CD4-positive, alpha-beta T cell treated with Interleukin-4 for 4 hours (primary cell): ENCODE measurements around the gene LRRC8E.
"Not testable (repeated sequence)": the region's sequence is repeated elsewhere in the genome, so short reads cannot be mapped to it uniquely, and the experiment has no call there.

Experiments used
- DNase-seq: peaks from one replicate; pipeline ENCODE4 v3.0.0-alpha.2; 2020

Gene LRRC8E

DNA sequence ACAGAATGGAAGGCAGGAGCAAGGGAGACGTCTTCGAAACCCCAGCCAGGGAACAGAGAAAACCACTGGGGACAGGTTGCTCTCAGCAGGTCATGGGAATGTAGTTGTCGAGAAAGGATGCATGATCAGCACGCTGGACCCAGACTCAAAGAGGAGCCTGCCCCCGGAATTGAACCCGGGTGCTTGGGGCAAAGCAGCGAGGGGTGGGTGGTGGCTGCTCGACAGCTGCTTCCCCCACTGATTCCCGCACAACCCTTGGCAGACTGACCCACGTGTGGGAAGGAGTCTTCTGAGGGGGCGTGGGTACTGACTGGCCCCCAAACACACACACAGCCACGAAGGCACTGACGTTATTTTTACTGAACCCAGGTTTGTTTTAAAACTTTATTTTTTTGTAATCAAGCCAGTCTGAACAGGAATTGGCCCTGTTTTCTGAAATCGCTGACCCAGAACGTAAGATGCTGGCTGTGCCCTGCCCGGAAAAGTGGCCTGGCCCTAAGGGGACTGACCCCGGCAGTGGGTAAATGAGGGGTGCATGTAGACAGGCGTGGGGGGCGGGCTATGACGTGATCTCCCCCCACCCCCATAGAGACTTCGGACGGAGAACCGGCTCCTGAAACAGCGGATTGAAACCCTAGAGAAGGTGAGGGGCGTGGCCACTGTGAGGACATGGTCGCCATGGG is 32.7 kb upstream of the LRRC8E start:
- DNase-seq: no peak

DNA sequence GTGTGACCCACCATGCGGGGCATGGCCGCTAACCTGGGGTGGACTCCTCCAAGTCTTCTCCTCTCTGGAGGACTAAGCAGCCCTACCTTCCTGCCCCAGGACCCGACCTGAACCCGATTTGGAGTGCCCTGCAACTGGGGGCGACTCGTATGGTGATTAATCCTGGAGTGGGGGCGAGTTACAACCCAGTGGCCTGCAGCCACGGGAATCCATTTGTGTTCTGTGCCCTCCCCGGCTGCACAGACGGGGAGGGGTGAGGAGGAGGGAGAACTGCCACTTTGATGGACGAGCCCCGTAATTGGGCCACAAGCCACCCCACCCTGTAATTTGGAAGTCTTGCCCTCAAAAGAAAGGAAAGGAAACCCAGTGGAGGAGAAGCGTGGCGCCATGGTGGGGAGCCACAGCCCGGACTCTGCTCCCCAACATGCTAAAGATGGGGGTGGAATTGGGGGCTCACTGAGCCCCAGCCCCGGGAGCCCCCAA is 32.2 kb upstream of the LRRC8E start:
- DNase-seq: no peak

DNA sequence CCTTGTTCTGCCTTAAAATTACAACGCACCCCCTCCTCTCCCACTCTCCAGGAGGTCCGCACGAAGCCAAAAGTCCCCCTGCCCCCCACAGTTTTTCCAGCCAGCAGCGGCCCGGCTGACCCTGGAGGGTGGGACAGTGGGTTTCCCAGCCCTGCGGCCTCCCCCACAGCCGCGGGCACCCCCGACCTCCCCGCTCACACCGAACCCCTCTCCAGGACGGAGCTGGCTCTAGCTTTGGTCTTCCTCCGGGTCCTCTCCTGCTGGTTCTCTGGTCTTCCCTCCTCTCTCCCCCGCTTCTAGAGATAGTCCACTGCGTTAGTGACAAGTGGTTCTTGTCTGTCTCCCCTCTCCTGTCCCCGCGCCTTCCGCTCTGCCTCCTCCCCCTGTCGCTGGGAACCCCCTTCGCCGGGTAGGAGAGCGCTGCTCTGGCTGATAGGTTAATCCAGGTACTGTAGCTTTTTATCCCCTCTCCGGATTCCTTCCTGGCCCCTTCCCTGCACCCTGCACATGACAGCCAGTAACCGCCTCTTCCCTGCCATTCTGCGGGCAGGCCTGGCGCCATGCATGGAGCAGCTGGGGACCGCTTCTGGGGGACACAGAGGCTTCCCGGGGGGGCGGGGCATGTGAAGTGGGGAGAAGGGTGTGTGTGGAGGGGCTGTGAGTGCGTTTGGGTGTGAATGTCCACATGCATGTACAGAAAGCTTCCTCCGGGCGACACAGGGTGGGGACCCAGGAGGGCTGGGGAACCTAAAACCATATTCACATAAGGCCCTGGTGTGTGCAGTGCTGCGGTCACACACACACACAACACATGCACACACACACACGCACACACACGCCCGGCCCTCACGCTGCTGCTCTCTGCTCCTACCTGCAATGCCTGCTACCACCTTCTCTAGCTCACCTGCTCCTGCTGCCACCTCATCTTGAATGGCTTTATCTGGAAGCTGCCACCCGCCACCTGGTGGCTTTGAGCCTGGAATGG is 31.3 kb upstream of the LRRC8E start:
- no peak for DNase-seq

DNA sequence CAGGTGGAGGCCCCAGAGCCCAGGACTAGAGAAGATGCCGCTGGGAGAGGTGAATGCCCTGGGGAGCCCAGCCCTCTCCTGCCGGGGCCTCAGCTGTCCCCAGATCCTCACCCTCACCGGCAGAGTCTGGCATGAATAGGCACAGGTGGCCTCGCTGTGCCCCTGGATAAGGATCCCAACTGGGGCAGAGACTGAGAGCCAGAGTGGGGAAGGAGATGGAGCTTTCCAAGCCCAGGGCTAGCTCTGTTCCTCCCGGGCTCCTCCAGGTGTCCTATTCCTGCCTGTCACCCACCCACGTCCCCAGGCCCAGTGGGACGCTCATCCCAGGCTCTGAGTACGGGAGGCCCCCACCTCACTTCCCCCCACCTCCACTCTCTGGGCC is 30.6 kb upstream of the LRRC8E start:
- DNase-seq: no peak

DNA sequence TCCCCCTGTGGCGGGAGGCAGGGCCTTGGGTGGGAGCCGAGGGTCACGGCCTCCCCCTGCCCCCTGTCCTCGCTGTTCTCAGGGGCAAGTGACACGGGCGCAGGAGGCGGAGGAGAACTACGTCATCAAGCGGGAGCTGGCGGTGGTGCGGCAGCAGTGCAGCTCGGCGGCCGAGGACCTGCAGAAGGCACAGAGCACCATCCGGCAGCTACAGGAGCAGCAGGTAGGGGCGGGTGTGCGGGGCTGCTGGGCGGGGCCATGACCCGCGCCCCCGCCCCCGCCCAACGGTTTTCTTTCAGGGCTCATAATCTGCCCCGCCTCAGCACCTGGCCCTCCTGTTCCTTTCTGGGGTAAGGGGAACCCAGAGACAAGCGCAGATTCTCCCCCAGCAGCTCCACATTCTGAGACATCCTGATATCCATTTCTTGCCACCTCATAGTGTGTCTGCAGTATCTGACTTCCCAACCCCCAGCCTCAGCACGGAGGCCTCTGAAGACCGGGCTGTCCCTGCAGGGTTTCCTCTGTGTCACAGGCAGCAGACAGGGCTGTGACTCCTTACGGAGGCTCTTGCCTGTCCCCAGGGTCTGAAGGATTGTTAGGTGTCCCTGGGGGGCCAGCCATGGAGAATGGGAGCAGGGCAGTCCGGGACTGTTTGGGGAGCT is 30.1 kb upstream of the LRRC8E start:
- DNase-seq: no peak

DNA sequence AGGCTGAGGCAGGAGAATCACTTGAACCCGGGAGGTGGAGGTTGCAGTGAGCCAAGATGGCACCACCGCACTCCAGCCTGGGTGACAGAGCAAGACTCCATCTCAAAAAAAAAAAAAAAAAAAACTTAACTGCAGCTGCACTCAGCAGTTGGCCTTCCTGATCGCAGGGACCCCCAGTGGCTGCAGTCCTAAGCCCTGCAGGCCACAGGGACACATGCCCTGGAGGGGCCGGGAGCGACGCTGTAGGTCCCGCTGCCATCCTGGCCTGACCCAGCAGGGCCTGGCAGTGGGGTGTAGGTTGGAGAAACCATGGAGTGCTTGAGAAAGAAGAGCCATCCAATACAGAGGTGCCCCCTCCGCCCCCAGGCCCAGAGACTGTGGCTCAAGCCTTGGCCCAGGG is 29.2 kb upstream of the LRRC8E start:
- not testable (repeated sequence) for DNase-seq

DNA sequence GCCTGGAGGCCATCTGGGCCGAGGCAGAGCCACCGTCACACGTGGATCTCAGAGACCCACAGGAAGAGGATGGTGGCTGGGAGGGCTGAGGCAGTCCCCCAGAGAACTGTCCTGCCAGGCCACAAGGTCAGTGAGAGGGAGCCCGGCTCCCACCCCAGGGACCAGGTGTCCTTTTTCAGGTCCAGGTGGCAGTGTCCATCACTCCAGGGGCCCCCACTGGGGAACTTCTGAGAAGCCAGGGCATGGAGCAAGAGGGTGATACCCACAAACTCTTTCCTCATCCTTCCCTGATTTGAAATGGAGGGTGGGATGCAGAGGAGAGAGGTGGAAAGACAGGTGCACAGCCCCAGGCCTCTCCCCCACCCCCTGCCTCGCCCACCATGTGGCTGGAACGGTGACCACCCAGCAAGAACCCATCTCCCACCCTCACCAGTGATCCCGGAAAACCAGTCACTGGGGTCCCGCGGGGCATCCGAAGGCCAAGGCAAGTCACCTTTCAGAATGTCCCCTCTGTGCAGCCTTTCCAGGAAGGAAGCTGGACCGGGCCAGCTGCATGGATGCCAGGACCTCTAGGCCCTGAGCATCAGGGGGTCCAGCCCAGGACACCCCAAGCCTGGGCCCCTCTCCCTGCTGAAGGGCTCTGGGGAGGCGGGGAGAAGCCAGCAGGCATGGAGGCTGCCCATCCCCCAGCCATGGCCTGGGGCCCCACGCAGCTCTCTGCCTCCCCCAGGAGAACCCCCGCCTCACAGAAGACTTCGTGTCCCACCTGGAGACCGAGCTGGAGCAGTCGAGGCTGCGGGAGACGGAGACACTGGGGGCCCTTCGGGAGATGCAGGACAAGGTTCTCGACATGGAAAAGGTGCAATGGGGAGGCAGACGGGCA is 28.2 kb upstream of the LRRC8E start:
- no peak for DNase-seq

DNA sequence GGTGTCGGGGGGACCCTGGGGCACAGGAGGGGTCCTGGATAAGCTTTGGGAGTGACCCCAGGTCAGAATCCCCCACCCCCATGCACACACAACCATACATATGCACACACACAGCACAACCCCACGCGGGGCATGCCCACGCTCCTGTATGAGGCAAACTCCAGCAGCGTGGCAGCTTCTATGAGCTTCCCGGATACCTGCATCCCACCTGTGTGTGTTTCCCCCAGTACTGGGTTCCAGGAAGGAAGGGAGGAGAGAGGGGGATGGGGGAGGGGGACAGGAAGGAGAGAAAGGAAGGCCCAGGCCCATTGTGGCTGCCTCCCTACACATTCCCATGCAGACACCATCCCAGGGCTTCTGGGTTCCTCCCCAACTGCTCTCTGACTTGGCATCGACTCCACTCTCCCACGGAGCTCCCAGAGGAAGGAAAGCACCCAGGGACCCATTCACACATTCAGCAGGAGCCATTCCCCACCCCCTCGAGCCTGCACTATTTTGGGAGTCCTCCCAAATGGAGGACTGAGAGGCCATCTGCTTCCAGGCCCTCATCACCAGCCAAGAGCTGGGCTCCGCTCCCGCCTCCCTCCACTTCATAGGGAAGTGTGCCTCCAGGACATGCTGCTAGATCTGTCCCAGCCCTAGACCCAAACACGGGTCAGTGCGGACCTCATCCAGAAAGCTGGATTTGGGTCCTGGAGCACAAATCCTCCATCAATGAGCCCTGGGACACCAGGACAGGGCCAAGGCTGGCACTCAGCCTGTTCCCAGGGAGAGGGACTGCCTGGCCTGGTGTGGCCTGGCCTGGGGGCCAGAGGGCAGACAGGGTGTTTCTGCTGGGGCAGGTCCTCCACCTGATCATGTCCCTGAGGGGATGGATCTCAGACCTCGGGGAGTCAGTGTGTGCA is 27.3 kb upstream of the LRRC8E start:
- no peak for DNase-seq

DNA sequence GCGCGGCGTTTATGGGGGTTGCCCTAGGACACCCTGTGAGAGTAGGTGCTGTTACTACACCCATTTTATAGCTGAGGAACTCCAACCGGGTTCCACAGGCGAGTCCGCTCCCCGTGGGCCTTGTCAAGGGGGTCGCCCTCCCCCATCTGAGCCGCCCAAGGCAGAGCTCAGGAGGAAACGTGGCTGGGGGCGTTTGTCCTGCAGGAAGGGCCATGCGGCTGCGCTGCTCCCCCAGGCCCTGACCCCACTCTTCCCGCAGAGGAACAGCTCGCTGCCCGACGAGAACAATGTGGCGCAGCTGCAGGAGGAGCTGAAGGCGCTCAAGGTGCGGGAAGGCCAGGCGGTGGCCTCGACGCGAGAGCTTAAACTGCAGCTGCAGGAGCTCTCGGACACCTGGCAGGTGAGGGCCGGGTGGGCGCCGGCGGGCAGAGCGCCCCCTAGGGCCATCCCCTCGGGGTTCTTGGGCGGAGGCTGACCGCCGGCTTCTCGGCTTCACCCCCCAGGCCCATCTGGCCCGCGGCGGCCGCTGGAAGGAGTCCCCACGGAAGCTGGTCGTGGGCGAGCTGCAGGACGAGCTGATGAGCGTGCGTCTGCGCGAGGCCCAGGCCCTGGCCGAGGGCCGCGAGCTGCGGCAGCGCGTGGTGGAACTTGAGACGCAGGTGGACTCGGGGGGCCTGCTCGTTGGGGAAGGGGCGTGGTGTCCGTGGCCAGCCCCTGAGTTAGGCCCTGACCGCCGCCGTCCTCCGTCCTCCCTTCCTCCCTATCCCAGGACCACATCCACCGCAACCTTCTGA is 26.5 kb upstream of the LRRC8E start:
- DNase-seq: no peak

DNA sequence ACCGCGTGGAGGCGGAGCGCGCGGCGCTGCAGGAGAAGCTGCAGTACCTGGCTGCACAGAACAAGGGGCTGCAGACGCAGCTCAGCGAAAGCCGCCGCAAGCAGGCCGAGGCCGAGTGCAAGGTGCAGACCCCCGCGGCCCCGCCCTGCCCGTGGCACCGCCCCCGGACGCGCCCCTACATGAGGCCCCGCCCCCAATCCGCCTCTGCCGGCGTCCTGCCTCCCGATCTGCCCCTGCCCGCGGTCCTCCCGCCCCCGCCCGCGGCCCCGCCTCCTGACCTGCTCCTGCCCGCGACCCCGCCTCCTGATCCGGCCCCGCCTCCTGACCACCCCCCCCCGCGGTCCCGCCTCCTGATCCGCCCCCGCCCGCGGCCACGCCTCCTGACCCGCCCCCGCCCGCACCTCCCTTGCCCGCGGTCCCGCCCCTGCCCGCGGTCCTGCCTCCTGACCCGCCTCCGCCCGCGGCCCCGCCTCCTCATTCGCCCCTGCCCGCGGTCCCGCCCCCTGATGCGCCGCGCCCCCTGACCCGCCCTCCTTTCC is 25.8 kb upstream of the LRRC8E start:
- peak; percentile 51 for DNase-seq

DNA sequence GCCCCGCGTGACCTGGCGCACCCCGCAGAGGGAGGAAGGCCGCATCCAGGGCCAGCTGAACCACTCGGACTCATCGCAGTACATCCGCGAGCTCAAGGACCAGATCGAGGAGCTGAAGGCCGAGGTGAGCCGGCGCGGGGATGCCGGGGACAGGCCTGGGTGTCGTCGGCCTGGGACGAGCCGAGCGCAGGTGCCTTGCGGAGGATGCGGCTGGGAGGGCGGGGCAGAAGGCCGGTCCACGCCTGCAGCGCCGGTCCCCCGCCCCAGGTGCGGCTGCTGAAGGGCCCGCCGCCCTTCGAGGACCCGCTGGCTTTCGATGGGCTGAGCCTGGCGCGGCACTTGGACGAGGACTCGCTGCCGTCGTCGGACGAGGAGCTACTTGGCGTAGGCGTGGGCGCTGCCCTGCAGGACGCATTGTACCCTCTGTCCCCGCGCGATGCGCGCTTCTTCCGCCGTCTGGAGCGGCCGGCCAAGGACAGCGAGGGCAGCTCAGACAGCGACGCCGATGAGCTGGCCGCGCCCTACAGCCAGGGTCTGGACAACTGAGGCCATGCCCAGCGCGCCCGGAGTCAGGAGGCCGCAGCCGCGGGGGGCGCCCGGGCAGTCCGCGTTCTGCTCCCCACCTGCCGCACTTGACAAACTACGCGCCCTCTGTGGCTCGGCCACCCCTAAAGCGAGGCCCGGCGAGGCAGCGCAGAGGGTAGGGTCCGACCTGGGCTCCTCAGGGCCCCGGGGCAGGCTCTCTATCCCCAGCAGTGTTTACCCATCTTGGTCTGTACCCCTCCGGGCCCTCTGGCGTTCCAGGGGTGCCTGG is 24.9 kb upstream of the LRRC8E start:
- DNase-seq: no peak

DNA sequence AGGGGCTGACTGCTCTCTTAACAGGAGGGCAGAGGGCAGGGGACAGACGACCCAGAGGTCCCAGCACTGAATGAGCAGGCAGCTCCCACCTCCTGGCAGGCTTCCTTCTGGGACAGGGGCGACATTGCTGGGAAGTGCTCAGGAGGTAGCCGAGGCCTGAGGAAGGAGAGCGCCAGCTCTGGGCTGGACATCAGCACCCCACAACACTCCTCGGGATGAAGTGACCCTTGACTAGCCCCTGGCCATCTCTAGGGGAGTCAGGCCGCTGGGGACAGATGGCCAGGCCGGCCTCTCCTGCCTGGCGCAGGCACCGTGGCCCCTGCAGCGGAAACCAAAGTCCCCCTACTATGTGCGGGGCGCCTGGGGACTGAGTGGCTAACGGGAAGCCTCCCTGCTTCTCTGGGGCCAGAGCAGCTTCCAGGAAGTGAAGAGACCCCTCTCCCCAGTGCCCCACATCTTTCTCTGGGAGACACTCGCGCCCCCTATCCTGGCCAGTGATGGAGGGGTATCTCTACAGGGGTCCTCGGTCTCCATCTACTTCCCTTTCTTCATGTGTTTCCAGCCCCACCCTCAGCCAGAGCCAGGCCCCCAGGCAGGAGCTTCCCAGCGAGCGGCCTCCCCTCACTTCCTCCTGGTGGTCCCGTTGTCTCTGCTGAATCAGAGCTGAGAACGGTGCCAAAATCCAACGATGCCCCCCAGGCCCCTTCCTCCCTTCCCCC is 24.2 kb upstream of the LRRC8E start:
- no peak for DNase-seq

DNA sequence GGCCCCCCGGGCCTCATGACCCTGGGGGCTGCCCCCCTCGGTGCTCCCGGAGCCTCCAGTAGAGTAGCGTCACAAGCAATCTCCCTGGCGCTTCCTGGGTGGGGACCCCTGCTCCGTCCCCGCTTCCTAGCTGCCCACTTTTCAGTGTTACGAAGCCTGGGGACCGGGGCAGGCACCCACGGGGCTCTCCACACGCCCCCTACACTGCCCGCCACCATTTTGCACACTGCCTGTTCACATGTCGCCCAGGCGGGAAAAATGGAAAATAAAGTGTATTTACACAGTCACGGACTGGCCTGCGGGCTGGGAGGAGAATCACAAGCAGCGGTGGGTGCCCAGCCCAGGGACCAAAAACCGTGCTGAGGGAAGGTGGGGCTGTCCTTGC is 23.6 kb upstream of the LRRC8E start:
- no peak for DNase-seq

DNA sequence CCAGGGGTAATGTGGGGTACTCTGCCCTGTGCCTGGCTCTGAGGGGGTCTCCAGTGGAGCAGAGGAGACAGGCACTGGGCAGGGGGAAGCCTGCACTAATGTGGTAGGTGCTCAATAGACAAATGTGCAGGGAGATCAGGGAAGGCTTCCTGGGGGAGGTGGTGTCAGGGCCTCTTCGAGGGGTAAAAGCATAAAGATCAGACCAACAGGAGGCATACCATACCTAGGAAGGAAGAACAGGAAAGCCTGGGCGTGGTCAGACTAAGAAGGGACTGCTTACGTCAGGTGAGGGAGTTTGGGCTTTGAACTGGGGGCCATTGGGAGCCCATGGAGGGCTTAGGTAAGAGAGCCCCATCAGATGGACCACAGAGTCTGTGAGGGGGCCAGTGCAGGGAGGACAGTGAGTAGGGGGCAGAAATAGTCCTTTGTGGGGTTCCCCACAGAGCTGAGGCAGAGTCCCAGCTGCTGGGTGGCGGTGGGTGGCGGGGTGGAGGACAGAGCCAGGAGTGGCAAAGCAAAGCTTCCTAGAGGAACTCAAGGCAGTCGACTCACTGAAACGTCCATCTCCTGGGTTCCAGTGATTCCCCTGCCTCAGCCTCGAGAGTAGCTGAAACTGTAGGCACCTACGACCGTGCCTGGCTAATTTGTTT is 22.9 kb upstream of the LRRC8E start:
- no peak for DNase-seq

DNA sequence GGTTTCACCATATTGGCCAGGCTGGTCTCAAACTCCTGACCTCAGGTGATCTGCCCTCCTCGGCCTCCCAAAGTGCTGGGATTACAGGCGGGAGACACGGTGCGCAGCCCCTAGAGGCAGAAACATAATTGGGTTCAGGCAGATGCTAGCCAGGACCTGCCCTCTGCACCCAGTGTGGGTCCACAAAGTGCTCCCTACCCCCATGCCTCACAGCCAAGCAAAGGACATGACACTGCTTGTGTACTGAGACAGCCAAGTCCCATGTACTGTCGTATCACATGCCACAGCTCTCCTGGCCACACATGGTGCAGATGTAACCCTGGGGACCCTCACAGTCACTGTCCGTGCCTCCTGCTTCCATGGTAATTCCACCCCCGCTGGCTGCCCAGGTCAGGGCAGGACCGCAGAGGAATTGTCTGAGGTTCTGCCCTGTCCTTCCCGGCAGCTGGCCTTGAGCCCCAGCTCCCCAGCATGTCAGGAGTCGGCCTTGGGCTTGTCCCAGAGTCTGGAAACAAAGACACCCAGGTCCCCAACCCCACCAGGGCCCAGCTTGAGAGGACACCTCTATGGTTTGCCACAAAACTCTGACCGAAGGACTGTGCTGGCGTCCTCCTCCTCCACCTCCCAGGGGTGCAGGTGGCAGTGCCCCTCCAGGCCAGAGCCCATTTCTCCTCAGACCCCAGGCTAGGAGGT is 21.8 kb upstream of the LRRC8E start:
- DNase-seq: no peak

DNA sequence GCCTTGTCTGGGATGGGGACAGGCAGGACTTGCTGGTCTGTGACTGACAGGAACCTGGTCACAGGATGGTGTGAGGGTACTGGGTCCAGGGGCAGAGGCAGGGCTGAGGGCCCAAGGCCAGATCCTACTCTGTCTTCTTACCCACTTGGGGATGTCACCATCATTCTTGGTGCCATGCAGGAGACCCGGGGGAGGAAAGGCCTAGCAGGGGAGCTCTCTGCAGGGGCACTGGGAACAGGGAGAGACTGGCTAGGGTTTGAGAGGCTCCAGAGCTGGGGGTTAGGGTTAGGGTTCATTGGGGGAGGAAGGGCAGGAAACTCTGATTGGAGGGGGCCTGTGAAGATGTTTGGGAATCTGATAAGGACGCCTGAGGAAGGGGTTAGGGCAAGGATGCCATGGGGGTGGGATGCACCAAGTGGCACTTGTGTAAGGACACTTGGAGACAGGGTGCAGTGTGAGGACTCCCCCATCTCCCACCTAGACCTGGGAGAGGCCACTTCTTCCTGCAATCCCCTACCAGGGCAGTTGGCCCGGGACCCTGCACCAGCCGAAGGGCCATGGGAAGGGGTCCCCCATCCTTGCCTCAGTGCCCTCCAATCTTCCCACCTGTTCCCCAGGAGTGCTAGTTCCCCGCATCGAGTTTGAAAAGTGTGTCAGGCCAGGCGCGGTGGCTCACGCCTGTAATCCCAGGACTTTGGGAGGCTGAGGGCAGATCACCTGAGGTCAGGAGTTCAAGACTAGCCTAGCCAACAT is 21.0 kb upstream of the LRRC8E start:
- no peak for DNase-seq

DNA sequence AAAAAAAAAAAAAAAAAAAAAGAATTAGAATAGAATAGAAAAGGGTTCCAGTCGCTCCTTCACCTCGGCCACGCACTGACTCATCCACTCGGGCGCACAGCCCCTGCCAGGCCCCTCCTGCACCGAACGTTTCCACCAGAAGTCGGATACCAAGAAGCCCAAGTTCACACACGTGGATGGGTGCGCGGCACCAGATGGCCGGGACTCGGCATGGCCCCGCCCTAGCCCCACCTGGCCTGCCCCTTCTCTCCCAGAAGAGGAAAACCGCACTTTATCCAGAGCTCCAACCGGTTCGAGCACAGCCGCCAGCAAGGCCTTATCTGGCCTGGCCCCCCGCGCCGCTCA is 20.0 kb upstream of the LRRC8E start:
- DNase-seq: no peak
